Measurements from ENCODE around the gene ERBB4.

ERBB4 gene

GRCh38 chr2:211455216-211455841, 1083.3 kb downstream of the ERBB4 start:
- DNase-seq (ENCODE audit: insufficient read length, low spot score) (peak; percentile 18), FAIRE-seq (no peak)

- FAIRE-seq = no peak
- DNase-seq (ENCODE audit: insufficient read length, low spot score) = no peak
Measured at GRCh38 chr2:211454679-211455078, 1083.9 kb downstream of the ERBB4 start.

GRCh38 chr2:211453311-211453887, 1085.2 kb downstream of the ERBB4 start:
- no peak for FAIRE-seq
- no peak for DNase-seq (ENCODE audit: insufficient read length, low spot score)

GRCh38 chr2:211451642-211452041, 1087.0 kb downstream of the ERBB4 start:
- DNase-seq (ENCODE audit: insufficient read length, low spot score) (no peak), FAIRE-seq (no peak)

- DNase-seq (ENCODE audit: insufficient read length, low spot score) (no peak), FAIRE-seq (no peak)
Measured at GRCh38 chr2:211449819-211450218, 1088.8 kb downstream of the ERBB4 start.

GRCh38 chr2:211447548-211447947, 1091.1 kb downstream of the ERBB4 start:
- FAIRE-seq = no peak
- no peak for DNase-seq (ENCODE audit: insufficient read length, low spot score)

GRCh38 chr2:211440107-211440506, 1098.5 kb downstream of the ERBB4 start:
- DNase-seq (ENCODE audit: insufficient read length, low spot score) (no peak), FAIRE-seq (no peak)

- no peak for FAIRE-seq
- DNase-seq (ENCODE audit: insufficient read length, low spot score) = no peak
Measured at GRCh38 chr2:211439011-211439410, 1099.6 kb downstream of the ERBB4 start.

- FAIRE-seq (no peak), DNase-seq (ENCODE audit: insufficient read length, low spot score) (no peak)
Measured at GRCh38 chr2:211437396-211437795, 1101.2 kb downstream of the ERBB4 start.

GRCh38 chr2:211436182-211436581, 1102.4 kb downstream of the ERBB4 start:
- no peak for FAIRE-seq
- DNase-seq (ENCODE audit: insufficient read length, low spot score) = no peak

- DNase-seq (ENCODE audit: insufficient read length, low spot score) (no peak), FAIRE-seq (no peak)
Measured at GRCh38 chr2:211435331-211435730, 1103.3 kb downstream of the ERBB4 start.

GRCh38 chr2:211434773-211435172, 1103.8 kb downstream of the ERBB4 start:
- DNase-seq (ENCODE audit: insufficient read length, low spot score) (no peak), FAIRE-seq (no peak)

- no peak for DNase-seq (ENCODE audit: insufficient read length, low spot score)
- FAIRE-seq = no peak
Measured at GRCh38 chr2:211429256-211429920, 1109.2 kb downstream of the ERBB4 start.

- DNase-seq (ENCODE audit: insufficient read length, low spot score) (no peak), FAIRE-seq (no peak)
Measured at GRCh38 chr2:211426240-211426639, 1112.4 kb downstream of the ERBB4 start.

- DNase-seq (ENCODE audit: insufficient read length, low spot score) = no peak
- FAIRE-seq = no peak
Measured at GRCh38 chr2:211423018-211423417, 1115.6 kb downstream of the ERBB4 start.

GRCh38 chr2:211417544-211417943, 1121.1 kb downstream of the ERBB4 start:
- FAIRE-seq = no peak

GRCh38 chr2:211416373-211416772, 1122.2 kb downstream of the ERBB4 start:
- DNase-seq (ENCODE audit: insufficient read length, low spot score) (no peak), FAIRE-seq (no peak)

More at GRCh38 chr2:211417544-211417943, 1121.1 kb downstream of the ERBB4 start:
- no peak for DNase-seq (ENCODE audit: insufficient read length, low spot score)

- FAIRE-seq = no peak
- no peak for DNase-seq (ENCODE audit: insufficient read length, low spot score)
Measured at GRCh38 chr2:211413746-211414145, 1124.9 kb downstream of the ERBB4 start.

- no peak for FAIRE-seq
- no peak for DNase-seq (ENCODE audit: insufficient read length, low spot score)
Measured at GRCh38 chr2:211408483-211408891, 1130.1 kb downstream of the ERBB4 start.

- no peak for FAIRE-seq
- no peak for DNase-seq (ENCODE audit: insufficient read length, low spot score)
Measured at GRCh38 chr2:211407076-211407475, 1131.5 kb downstream of the ERBB4 start.

GRCh38 chr2:211405036-211405435, 1133.6 kb downstream of the ERBB4 start:
- DNase-seq (ENCODE audit: insufficient read length, low spot score) (no peak), FAIRE-seq (no peak)

GRCh38 chr2:211404098-211404497, 1134.5 kb downstream of the ERBB4 start:
- no peak for DNase-seq (ENCODE audit: insufficient read length, low spot score)
- FAIRE-seq = no peak
